Tibial artery (tissue), 4 donors: ENCODE measurements around the gene TSPAN9.
"Not testable (repeated sequence)": the region's sequence is repeated elsewhere in the genome, so short reads cannot be mapped to it uniquely, and the experiment has no call there.

Experiments used
- DNase-seq, 2 donors: peaks; one replicate each; pipeline ENCODE4 v3.0.0-alpha.2; 2019
- H3K27ac ChIP-seq, 2 donors: fragments of 200-600 bp; sonication (generic) in 1 of 2; 1 replicate in 1 of 2; 2 replicates in 1 of 2; pipeline ENCODE4 v1.5.1; 2018 to 2019; ENCODE audit warnings: mild to moderate bottlenecking in 1 of 2
- H3K27me3 ChIP-seq, 2 donors: fragments of 200-600 bp; sonication (generic) in 1 of 2; one replicate each; pipeline versions ENCODE4 v1.5.1 to v1.6.0; 2016 to 2019
- H3K36me3 ChIP-seq, 3 donors: fragments of 200-600 bp; sonication (generic) in 2 of 3; one replicate each; pipeline ENCODE4 v1.5.1; 2016 to 2019; ENCODE audit warnings: mild to moderate bottlenecking in 2 of 3
- H3K4me1 ChIP-seq, 4 donors: fragments of 200-600 bp; sonication (generic) in 2 of 4; 1 replicate in 3 of 4; 2 replicates in 1 of 4; pipeline ENCODE4 v1.5.1; 2016 to 2019
- H3K4me3 ChIP-seq, 2 donors: fragments of 200-600 bp; sonication (generic) in 1 of 2; 1 replicate in 1 of 2; 2 replicates in 1 of 2; pipeline ENCODE4 v1.5.1; 2018 to 2019; ENCODE audit warnings: mild to moderate bottlenecking in 2 of 2
- H3K9me3 ChIP-seq, 3 donors: fragments of 200-600 bp; sonication (generic) in 1 of 3; one replicate each; pipeline ENCODE4 v1.5.1; 2016 to 2019
- intact Hi-C: fragments of 100-400 bp; cut with DNase I; formaldehyde crosslinking; loops from one replicate; pipeline ENCODE4 v1.15.0; 2023; ENCODE audit warnings: low total_unique reads
- TF ChIP-seq, protein P1 (sequence below), 2 experiments: fragments of 200-600 bp in 1 of 2; fragments of 450-650 bp in 1 of 2; IDR thresholded peaks; one replicate each; pipeline ENCODE4 v1.5.1; 2017 to 2019; ENCODE audit warnings: antibody characterized with exemption in 2 of 2, mild to moderate bottlenecking in 1 of 2, moderate library complexity in 1 of 2

Gene TSPAN9

DNA sequence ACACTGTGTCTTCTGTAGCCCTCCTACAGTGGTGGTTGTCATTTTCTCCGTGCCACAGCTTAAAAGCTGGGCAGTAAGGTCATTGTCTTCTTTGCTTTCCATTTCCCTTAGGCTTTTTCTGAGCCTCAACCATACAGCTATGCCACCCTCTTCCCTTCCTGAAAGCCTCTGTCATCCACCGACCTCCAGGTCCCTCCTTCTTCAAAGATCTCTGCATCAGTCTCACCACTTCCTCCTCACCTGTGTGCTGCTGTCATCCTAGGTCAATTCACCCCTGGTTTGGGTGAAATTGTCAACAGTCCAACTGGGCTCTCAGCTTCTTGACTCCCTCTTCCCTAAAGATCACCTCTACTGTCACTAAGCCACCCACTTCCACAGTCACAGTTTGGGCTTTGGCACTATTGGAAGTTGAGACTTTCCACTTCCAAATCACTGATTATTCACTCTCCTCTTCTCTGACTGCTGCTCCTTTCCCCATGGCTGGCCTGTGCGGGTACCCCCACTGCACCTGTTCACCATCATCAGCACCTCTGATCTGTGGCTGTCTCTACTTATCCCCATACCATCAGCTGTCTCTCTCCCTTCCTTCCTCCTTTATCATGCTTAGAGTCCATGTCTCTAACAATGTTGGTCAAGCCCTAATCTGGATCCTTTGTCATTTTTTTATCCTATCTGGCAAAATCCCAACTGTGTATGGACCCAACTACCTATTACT, 15.5 kb upstream of the TSPAN9 start:
- no peak for DNase-seq
- Histone ChIP-seq H3K4me3 (no peak overlapping the region), H3K9me3 (no peaks in the 10 kb centered on the region), H3K27ac (no peak overlapping the region), H3K36me3 (no peaks in the 10 kb centered on the region), H3K4me1 (no peaks in the 10 kb centered on the region), H3K27me3 (peaks cover 0 to 3% of the 10 kb centered on the region in 2 donors)
- intact Hi-C loops = no loop called here
- TF ChIP-seq, protein P1, sequence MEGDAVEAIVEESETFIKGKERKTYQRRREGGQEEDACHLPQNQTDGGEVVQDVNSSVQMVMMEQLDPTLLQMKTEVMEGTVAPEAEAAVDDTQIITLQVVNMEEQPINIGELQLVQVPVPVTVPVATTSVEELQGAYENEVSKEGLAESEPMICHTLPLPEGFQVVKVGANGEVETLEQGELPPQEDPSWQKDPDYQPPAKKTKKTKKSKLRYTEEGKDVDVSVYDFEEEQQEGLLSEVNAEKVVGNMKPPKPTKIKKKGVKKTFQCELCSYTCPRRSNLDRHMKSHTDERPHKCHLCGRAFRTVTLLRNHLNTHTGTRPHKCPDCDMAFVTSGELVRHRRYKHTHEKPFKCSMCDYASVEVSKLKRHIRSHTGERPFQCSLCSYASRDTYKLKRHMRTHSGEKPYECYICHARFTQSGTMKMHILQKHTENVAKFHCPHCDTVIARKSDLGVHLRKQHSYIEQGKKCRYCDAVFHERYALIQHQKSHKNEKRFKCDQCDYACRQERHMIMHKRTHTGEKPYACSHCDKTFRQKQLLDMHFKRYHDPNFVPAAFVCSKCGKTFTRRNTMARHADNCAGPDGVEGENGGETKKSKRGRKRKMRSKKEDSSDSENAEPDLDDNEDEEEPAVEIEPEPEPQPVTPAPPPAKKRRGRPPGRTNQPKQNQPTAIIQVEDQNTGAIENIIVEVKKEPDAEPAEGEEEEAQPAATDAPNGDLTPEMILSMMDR (IDR thresholded peaks at IDR 0.05) = no peak

DNA sequence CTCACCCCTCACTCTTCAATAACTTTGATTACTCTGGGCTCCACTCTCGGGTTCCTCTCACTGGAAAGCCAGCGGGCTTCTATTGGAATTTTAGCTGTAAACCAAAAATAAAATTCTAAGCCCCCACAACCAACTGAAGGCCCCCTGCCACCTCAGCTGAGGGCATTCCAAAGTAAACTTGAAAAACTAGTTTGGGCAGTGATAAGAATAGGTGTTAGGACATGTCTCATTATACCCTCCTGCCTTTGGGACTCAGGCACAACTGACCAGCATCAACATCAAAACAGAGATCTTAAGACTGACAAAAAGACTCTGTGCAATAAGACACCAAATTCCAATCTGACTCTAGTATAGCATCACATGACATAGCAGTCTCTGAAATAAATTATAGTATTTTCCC, 11.9 kb upstream of the TSPAN9 start:
- TF ChIP-seq, protein P1 (IDR thresholded peaks at IDR 0.05) = no peak
- H3K27ac ChIP-seq = no peak overlapping the region
- no peaks in the 10 kb centered on the region for H3K4me1 ChIP-seq
- no peak for DNase-seq
- H3K36me3 ChIP-seq = no peaks in the 10 kb centered on the region
- intact Hi-C loops = no loop called here
- no peaks in the 10 kb centered on the region for H3K9me3 ChIP-seq
- no peak overlapping the region for H3K4me3 ChIP-seq
- H3K27me3 ChIP-seq = peaks cover 0 to 3% of the 10 kb centered on the region in 2 donors

DNA sequence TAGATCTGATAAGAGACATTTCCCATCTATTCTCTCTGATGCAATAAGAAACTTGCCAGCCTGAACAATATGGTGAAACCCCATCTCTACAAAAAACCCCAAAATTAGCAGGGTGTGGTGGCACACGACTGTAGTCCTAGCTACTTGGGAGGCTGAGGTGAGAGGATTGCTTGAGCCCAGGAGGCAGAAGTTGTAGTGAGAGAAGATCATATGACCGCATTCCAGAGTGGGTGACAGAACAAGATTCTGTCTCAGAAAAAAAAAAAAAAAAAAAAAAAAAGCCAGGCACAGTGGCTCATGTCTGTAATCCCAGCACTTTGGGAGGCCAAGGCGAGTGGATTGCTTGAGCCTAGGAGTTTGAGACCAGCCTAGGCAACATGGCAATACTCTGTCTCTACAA, 11.3 kb upstream of the TSPAN9 start:
- H3K4me3 ChIP-seq, DNase-seq, intact Hi-C loops, H3K27me3 ChIP-seq, H3K9me3 ChIP-seq, H3K27ac ChIP-seq, H3K36me3 ChIP-seq, H3K4me1 ChIP-seq: not testable (repeated sequence)

DNA sequence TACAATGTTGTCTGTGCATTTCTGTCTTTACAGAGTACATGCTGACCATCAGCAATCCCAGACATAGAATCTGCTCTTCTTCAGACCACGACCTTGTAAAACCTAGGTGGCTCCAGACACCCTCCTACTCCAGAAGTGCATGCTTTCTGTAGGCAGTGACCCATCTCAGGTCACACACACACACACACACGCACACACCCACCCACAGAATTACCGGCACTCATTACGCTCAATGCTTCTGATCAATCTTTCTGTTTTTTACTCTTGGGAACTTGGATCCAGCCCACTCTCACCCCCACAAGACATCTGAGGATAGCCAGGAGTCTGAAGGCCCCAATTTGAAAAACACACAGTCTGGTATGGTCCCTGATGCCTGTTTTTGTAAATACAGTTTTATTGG, 7.5 kb upstream of the TSPAN9 start:
- H3K27me3 ChIP-seq = peaks cover 0 to 3% of the 10 kb centered on the region in 2 donors
- no peak for DNase-seq
- peaks cover 0 to 12% (median 8%) of the 10 kb centered on the region in 4 donors for H3K4me1 ChIP-seq
- H3K27ac ChIP-seq = no peak overlapping the region
- intact Hi-C loops = loop anchor here (5.0 kb wide), 3 partner anchors 63 to 208 kb away; no protein-coding TSS in a partner anchor
- H3K9me3 ChIP-seq = no peaks in the 10 kb centered on the region
- TF ChIP-seq, protein P1 (IDR thresholded peaks at IDR 0.05) = no peak
- no peaks in the 10 kb centered on the region for H3K36me3 ChIP-seq
- H3K4me3 ChIP-seq = no peak overlapping the region

DNA sequence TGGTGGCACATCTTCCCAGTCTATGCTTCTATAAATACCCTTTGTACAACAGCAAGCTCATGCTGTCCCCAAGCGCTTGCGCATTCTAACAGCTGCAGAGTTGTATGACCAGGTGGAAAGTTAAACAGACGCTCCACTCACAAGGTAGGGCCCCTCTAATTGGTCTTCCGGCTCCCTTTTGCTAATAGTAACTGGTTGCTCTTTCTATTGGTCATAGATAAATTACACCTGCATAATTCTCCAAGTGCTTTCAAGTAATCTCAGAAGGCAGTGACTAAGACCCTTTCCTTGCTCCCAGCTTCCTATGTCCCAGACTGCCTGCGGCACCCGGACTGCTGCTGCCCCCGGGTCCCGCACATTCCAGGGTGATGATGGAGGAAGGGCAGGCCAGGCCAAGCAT, 6.1 kb upstream of the TSPAN9 start:
- Histone ChIP-seq H3K9me3 (no peaks in the 10 kb centered on the region), H3K36me3 (no peaks in the 10 kb centered on the region), H3K27ac (no peak overlapping the region), H3K4me3 (no peak overlapping the region), H3K27me3 (no peaks in the 10 kb centered on the region), H3K4me1 (peaks cover 0 to 14% (median 9%) of the 10 kb centered on the region in 4 donors)
- no peak for DNase-seq
- intact Hi-C loops = loop anchor here (5.0 kb wide), 3 partner anchors 61 to 206 kb away; no protein-coding TSS in a partner anchor
- TF ChIP-seq, protein P1 (IDR thresholded peaks at IDR 0.05) = no peak

DNA sequence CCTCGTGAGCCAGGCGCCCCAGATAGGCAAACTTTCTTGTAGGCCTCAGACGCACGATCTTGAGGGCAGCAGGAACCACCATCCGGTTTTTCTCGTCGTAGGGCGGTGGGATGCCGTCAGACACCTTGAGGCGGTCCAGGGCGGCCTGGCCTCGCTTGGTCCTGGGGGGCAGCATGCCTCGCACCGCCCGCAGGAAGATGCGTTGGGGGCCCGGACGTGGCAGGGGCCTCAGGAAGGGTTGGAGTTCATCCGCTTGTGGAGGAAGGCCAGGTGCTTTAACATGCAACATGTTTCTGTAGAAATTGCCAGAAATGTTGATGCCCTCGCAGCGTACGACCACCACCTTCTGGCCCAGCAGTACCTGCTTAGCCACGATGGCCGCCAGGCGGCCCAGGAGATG, 5.5 kb upstream of the TSPAN9 start:
- TF ChIP-seq, protein P1 (IDR thresholded peaks at IDR 0.05) = no peak
- intact Hi-C loops = loop anchor here (5.0 kb wide), 3 partner anchors 61 to 206 kb away; no protein-coding TSS in a partner anchor
- H3K9me3 ChIP-seq = no peaks in the 10 kb centered on the region
- no peak overlapping the region for H3K27ac ChIP-seq
- no peak overlapping the region for H3K4me3 ChIP-seq
- H3K27me3 ChIP-seq = no peaks in the 10 kb centered on the region
- no peaks in the 10 kb centered on the region for H3K36me3 ChIP-seq
- no peak for DNase-seq
- peaks cover 0 to 20% (median 14%) of the 10 kb centered on the region in 4 donors for H3K4me1 ChIP-seq
